Fibroblast of lung (primary cell): ENCODE results near the gene FAM149B1. TPM values are rescaled to one million over a fixed set of nuclear protein-coding genes. Genes with fewer than 3 reads are reported as not detected.

ENCODE experiments used
- DNase-seq, 2 donors: peaks; one replicate each; pipeline versions ENCODE4 v3.0.0 to v3.0.0-alpha.2; 2010; ENCODE audit warnings: low read depth in 2 of 2
- H2AFZ ChIP-seq: 2 replicates; pipeline ENCODE4 v1.5.1; 2012; ENCODE audit warnings: low read length, control low read depth, inconsistent platforms
- H3K27ac ChIP-seq: 2 replicates; pipeline ENCODE4 v1.5.1; 2011; ENCODE audit warnings: low read length, control low read depth; ENCODE audit not compliant: insufficient read depth
- H3K27me3 ChIP-seq: 2 replicates; pipeline ENCODE4 v1.5.1; 2011; ENCODE audit warnings: mild to moderate bottlenecking, low read length; ENCODE audit not compliant: control insufficient read depth, insufficient read depth
- H3K36me3 ChIP-seq: 2 replicates; pipeline ENCODE4 v1.5.1; 2011; ENCODE audit warnings: low read length; ENCODE audit not compliant: control insufficient read depth, insufficient read depth
- H3K4me1 ChIP-seq: 2 replicates; pipeline ENCODE4 v1.5.1; 2011; ENCODE audit warnings: low read length; ENCODE audit not compliant: control insufficient read depth, insufficient read depth; ENCODE audit errors: extremely low read depth
- H3K4me2 ChIP-seq: 2 replicates; pipeline ENCODE4 v1.5.1; 2011; ENCODE audit warnings: low read length, control low read depth; ENCODE audit not compliant: insufficient read depth; ENCODE audit errors: extremely low read depth
- H3K4me3 ChIP-seq, 4 experiments: fragments of 200-600 bp in 1 of 4; sonication (generic) in 1 of 4; replicated peaks in 1 of 4; 2 replicates each; pipeline ENCODE4 v1.5.1; 2011 to 2016; ENCODE audit warnings: low read length in 4 of 4, low read depth in 3 of 4, mild to moderate bottlenecking in 3 of 4, control low read depth in 2 of 4, inconsistent platforms in 1 of 4, mixed read lengths in 1 of 4; ENCODE audit not compliant: insufficient read depth in 1 of 4; ENCODE audit errors: control extremely low read depth in 1 of 4
- H3K79me2 ChIP-seq: 2 replicates; pipeline ENCODE4 v1.5.1; 2012; ENCODE audit warnings: mild to moderate bottlenecking, low read length, inconsistent platforms; ENCODE audit not compliant: control insufficient read depth, insufficient read depth
- H3K9ac ChIP-seq: 2 replicates; pipeline ENCODE4 v1.5.1; 2011; ENCODE audit warnings: mild to moderate bottlenecking, low read length, control low read depth; ENCODE audit not compliant: insufficient read depth
- H3K9me3 ChIP-seq: 2 replicates; pipeline ENCODE4 v1.5.1; 2012; ENCODE audit warnings: low read depth, low read length; ENCODE audit not compliant: control insufficient read depth, insufficient read depth
- H4K20me1 ChIP-seq: 2 replicates; pipeline ENCODE4 v1.5.1; 2011; ENCODE audit warnings: low read length; ENCODE audit not compliant: control insufficient read depth, insufficient read depth; ENCODE audit errors: extremely low read depth
- CTCF ChIP-seq, 2 donors: IDR thresholded peaks in 1 of 2; conservative IDR thresholded peaks in 1 of 2; 1 replicate in 1 of 2; 2 replicates in 1 of 2; pipeline ENCODE4 v1.5.1; 2011 to 2012; ENCODE audit warnings: low read length in 2 of 2, control low read depth in 1 of 2, inconsistent platforms in 1 of 2, low read depth in 1 of 2, mild to moderate bottlenecking in 1 of 2
- EZH2 ChIP-seq: IDR thresholded peaks from 2 replicates; pipeline ENCODE4 v1.5.1; 2012; ENCODE audit warnings: low read length, control low read depth, mild to moderate bottlenecking; ENCODE audit errors: missing control alignments
- polyA plus RNA-seq, 2 donors: library from polyadenylated mRNA; depleted of rRNA in 1 of 2; stranded (reverse) in 1 of 2; unstranded in 1 of 2; fragments of >200 nt; gene quantifications; 2 replicates each; pipeline ENCODE4 v1.2.1, GENCODE V29; 2011 to 2012; ENCODE audit warnings: missing spikeins in 1 of 2
- total RNA-seq: library from RNA; depleted of rRNA; stranded (reverse); fragments of >200 nt; gene quantifications from 2 replicates; pipeline ENCODE4 v1.2.1, GENCODE V29; 2014

Gene FAM149B1
- total and polyA plus RNA-seq, 2 donors (not counting 1 experiment from before 2014, with no cell fraction given) = 38.9 to 44.9 TPM

DNA sequence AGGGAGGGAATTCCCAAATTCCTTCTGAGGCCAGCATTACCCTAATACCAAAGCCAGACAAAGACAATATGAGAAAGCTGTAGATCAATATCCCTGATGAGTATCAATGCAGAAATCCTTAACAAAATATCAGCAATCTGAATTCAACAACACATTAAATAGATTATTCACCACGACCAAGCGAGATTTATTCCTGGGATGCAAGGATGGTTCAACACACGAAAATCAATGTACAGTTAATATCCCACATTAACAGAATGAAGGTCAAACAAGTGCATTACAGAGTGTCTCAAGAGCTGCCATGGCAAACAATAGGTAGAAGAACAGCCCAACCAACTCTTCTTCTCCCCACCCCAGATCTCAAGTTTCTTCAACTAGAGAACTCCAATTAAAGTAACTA, 6.3 kb upstream of the FAM149B1 start:
- Histone ChIP-seq H3K36me3 (peaks cover 4% of the 10 kb centered on the region), H3K27ac (no peak overlapping the region), H3K4me2 (no peak overlapping the region), H3K9ac (no peak overlapping the region), H3K79me2 (peaks cover 44% of the 10 kb centered on the region), H3K27me3 (no peaks in the 10 kb centered on the region), H3K4me3 (no peak overlapping the region), H4K20me1 (no peaks in the 10 kb centered on the region), H3K4me1 (no peaks in the 10 kb centered on the region), H2AFZ (no peak overlapping the region), H3K9me3 (no peaks in the 10 kb centered on the region)
- no peak for DNase-seq
- TF ChIP-seq EZH2 (no peak), CTCF (conservative IDR thresholded peaks at IDR 0.05 in 1 of 2, IDR thresholded peaks at IDR 0.05 in 1 of 2; ENCODE audit: low read depth in 1 of 2, low read length in 2 of 2) (no peak)

DNA sequence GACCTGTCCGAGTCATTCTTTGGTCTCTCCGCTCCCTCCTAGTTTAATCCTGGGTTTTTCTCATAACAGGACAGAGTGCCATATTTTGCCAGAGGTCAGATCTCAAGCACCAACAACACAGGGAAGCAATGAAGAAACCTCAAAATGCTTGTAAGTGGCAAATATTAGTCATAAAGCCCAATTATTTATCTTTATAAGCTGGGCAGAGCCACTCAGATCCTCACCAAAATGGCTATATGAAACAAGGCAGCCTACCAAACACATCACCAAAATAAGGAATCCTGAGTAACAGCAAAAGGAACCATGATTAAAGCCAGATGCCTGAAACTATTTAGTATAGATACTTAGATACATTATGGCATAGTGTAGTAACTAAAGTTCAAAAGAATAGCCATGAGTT, 4.8 kb upstream of the FAM149B1 start:
- Histone ChIP-seq H3K9me3 (no peaks in the 10 kb centered on the region), H3K36me3 (peaks cover 4% of the 10 kb centered on the region), H3K27me3 (no peaks in the 10 kb centered on the region), H3K9ac (no peak overlapping the region), H3K4me1 (no peaks in the 10 kb centered on the region), H3K4me3 (no peak overlapping the region), H4K20me1 (no peaks in the 10 kb centered on the region), H2AFZ (no peak overlapping the region), H3K4me2 (no peak overlapping the region), H3K79me2 (peaks cover 52% of the 10 kb centered on the region), H3K27ac (peak overlapping the region; percentile 5)
- no peak for TF ChIP-seq CTCF (conservative IDR thresholded peaks at IDR 0.05 in 1 of 2, IDR thresholded peaks at IDR 0.05 in 1 of 2; ENCODE audit: low read depth in 1 of 2, low read length in 2 of 2)
- TF ChIP-seq EZH2 = no peak
- DNase-seq = no peak

GRCh38 chr10:73166972-73167371, 947 bp upstream of the FAM149B1 start:
- H3K4me1 ChIP-seq = no peaks in the 10 kb centered on the region
- peak overlapping the region; percentile 66 to 98 (median 80) for H3K4me3 ChIP-seq
- H3K27me3 ChIP-seq = no peaks in the 10 kb centered on the region
- no peak overlapping the region for H2AFZ ChIP-seq
- no peak overlapping the region for H3K9ac ChIP-seq
- peak overlapping the region; percentile 42 for H3K4me2 ChIP-seq
- no peaks in the 10 kb centered on the region for H4K20me1 ChIP-seq
- TF ChIP-seq CTCF (conservative IDR thresholded peaks at IDR 0.05 in 1 of 2, IDR thresholded peaks at IDR 0.05 in 1 of 2; ENCODE audit: low read depth in 1 of 2, low read length in 2 of 2) = no peak
- no peak for TF ChIP-seq EZH2
- peak overlapping the region; percentile 91 for H3K27ac ChIP-seq
- no peak for DNase-seq
- H3K79me2 ChIP-seq = peaks cover 49% of the 10 kb centered on the region
- peaks cover 4% of the 10 kb centered on the region for H3K36me3 ChIP-seq
- H3K9me3 ChIP-seq = no peaks in the 10 kb centered on the region
